H1 (cell line): Measurements from ENCODE around the gene BCKDHB. TPM values are rescaled to one million over a fixed set of nuclear protein-coding genes. Genes with fewer than 3 reads are reported as not detected.

Source experiments
- CTCF ChIA-PET: fragments of 300-600 bp; sonication (Branson Sonifier 250); formaldehyde crosslinking; loops from one replicate; lab custom pipeline; 2021; ENCODE audit not compliant: partially characterized antibody; lab: Charles Lee
- POLR2A ChIA-PET: fragments of 300-600 bp; sonication (Branson Sonifier 250); formaldehyde crosslinking; loops from one replicate; lab custom pipeline; 2021; ENCODE audit warnings: inconsistent platforms; ENCODE audit not compliant: partially characterized antibody; lab: Charles Lee
- DNase-seq, 2 experiments: peaks; one replicate each; pipeline versions ENCODE4 v3.0.0 to v3.0.0-alpha.2; 2010 to 2022; ENCODE audit warnings: low spot score in 2 of 2, low read depth in 1 of 2, mixed read lengths in 1 of 2
- FAIRE-seq: peaks from 2 replicates; lab custom pipeline; 2011; peaks lifted over from hg19 to GRCh38; lab: Jason Lieb, UNC
- H2AFZ ChIP-seq: 2 replicates; pipeline ENCODE4 v1.8.1; 2012; ENCODE audit warnings: low read length, inconsistent platforms
- H2AK5ac ChIP-seq: 2 replicates; pipeline ENCODE4 v1.6.1; 2013; ENCODE audit warnings: low read depth, low read length
- H2BK120ac ChIP-seq: replicated peaks from 2 replicates; pipeline ENCODE3; 2013; ENCODE audit warnings: low read depth, low read length, inconsistent platforms
- H2BK12ac ChIP-seq: 2 replicates; pipeline ENCODE4 v1.6.1; 2013; ENCODE audit warnings: low read depth, low read length
- H2BK15ac ChIP-seq: 2 replicates; pipeline ENCODE4 v1.6.1; 2013; ENCODE audit warnings: low read length
- H2BK20ac ChIP-seq: 2 replicates; pipeline ENCODE4 v1.6.1; 2013; ENCODE audit warnings: low read length
- H2BK5ac ChIP-seq: 2 replicates; pipeline ENCODE4 v1.6.1; 2013; ENCODE audit warnings: low read depth, low read length
- H3K14ac ChIP-seq: 2 replicates; pipeline ENCODE4 v1.6.1; 2013; ENCODE audit warnings: inconsistent platforms; ENCODE audit not compliant: insufficient read length
- H3K18ac ChIP-seq: 2 replicates; pipeline ENCODE4 v1.6.1; 2013; ENCODE audit warnings: low read length; ENCODE audit errors: extremely low read depth
- H3K23ac ChIP-seq: 2 replicates; pipeline ENCODE4 v1.6.1; 2013; ENCODE audit warnings: inconsistent platforms; ENCODE audit not compliant: insufficient read length
- H3K23me2 ChIP-seq: 2 replicates; pipeline ENCODE4 v1.6.1; 2013; ENCODE audit warnings: low read depth, low read length
- H3K27ac ChIP-seq: 2 replicates; pipeline ENCODE4 v1.6.1; 2011; ENCODE audit warnings: low read depth, low read length, inconsistent platforms
- H3K27me3 ChIP-seq, 4 experiments: replicated peaks in 1 of 4; 1 replicate in 1 of 4; 2 replicates in 3 of 4; pipeline versions ENCODE4 v1.6.1 to v1.8.1; 2011 to 2013; ENCODE audit warnings: low read length in 3 of 4, mild to moderate bottlenecking in 3 of 4, inconsistent platforms in 2 of 4, mixed read lengths in 2 of 4, moderate library complexity in 1 of 4; ENCODE audit not compliant: control insufficient read depth in 3 of 4, insufficient read depth in 3 of 4; ENCODE audit errors: extremely low read depth in 1 of 4
- H3K36me3 ChIP-seq, 4 experiments: 2 replicates each; pipeline versions ENCODE4 v1.6.1 to v1.8.1; 2011 to 2013; ENCODE audit warnings: mild to moderate bottlenecking in 4 of 4, low read length in 3 of 4, moderate library complexity in 2 of 4, control low read depth in 1 of 4, inconsistent platforms in 1 of 4; ENCODE audit not compliant: insufficient read depth in 4 of 4, control insufficient read depth in 2 of 4
- H3K4ac ChIP-seq: replicated peaks from 2 replicates; pipeline ENCODE3; 2013; ENCODE audit warnings: low read length, low read depth, mixed read lengths, inconsistent platforms; ENCODE audit not compliant: insufficient read length
- H3K4me1 ChIP-seq, 4 experiments: replicated peaks in 1 of 4; 1 replicate in 1 of 4; 2 replicates in 3 of 4; pipeline versions ENCODE4 v1.6.1 to v1.8.1; 2011 to 2013; ENCODE audit warnings: low read length in 3 of 4, inconsistent platforms in 2 of 4, mixed read lengths in 1 of 4; ENCODE audit not compliant: insufficient read depth in 4 of 4, control insufficient read depth in 3 of 4
- H3K4me2 ChIP-seq, 2 experiments: 2 replicates each; pipeline versions ENCODE4 v1.6.1 to v1.8.1; 2011 to 2013; ENCODE audit warnings: low read depth in 2 of 2, low read length in 2 of 2, control low read depth in 1 of 2, inconsistent platforms in 1 of 2, mild to moderate bottlenecking in 1 of 2; ENCODE audit not compliant: insufficient read depth in 1 of 2
- H3K4me3 ChIP-seq, 4 experiments: fragments of 200-600, 300-600 bp in 1 of 4; sonication (generic), shearing (Covaris generic), sonication (Bioruptor Twin) in 1 of 4; 2 replicates each; pipeline versions ENCODE4 v1.5.1 to v1.8.1; 2011 to 2016; ENCODE audit warnings: low read length in 4 of 4, low read depth in 3 of 4, control low read depth in 2 of 4, inconsistent platforms in 2 of 4, mild to moderate bottlenecking in 2 of 4, mixed read lengths in 1 of 4, moderate library complexity in 1 of 4; ENCODE audit not compliant: insufficient read depth in 2 of 4; ENCODE audit errors: extremely low read depth in 1 of 4
- H3K56ac ChIP-seq: replicated peaks from 2 replicates; pipeline ENCODE3; 2013; ENCODE audit warnings: low read depth, mild to moderate bottlenecking, mixed read lengths, low read length, inconsistent platforms; ENCODE audit not compliant: insufficient read length
- H3K79me1 ChIP-seq: 2 replicates; pipeline ENCODE4 v1.6.1; 2013; ENCODE audit warnings: low read depth, low read length, control low read depth
- H3K79me2 ChIP-seq, 2 experiments: 2 replicates each; pipeline versions ENCODE4 v1.6.1 to v1.8.1; 2012 to 2013; ENCODE audit warnings: low read length in 2 of 2, mild to moderate bottlenecking in 2 of 2, inconsistent platforms in 1 of 2; ENCODE audit not compliant: insufficient read depth in 2 of 2, control insufficient read depth in 1 of 2
- H3K9ac ChIP-seq, 4 experiments: replicated peaks in 1 of 4; 1 replicate in 1 of 4; 2 replicates in 3 of 4; pipeline versions ENCODE4 v1.6.1 to v1.8.1; 2011 to 2013; ENCODE audit warnings: low read depth in 3 of 4, low read length in 3 of 4, control low read depth in 2 of 4, mild to moderate bottlenecking in 2 of 4, moderate library complexity in 2 of 4, inconsistent platforms in 1 of 4; ENCODE audit errors: extremely low read depth in 1 of 4
- H3K9me3 ChIP-seq, 2 experiments: 2 replicates each; pipeline versions ENCODE4 v1.6.1 to v1.8.1; 2012 to 2013; ENCODE audit warnings: mild to moderate bottlenecking in 2 of 2, moderate library complexity in 2 of 2, control low read depth in 1 of 2, inconsistent platforms in 1 of 2, low read depth in 1 of 2, low read length in 1 of 2, mixed read lengths in 1 of 2; ENCODE audit not compliant: insufficient read depth in 2 of 2
- H4K20me1 ChIP-seq, 2 experiments: replicated peaks in 1 of 2; 2 replicates each; pipeline versions ENCODE3 to v1.8.1; 2011 to 2013; ENCODE audit warnings: inconsistent platforms in 2 of 2, low read length in 2 of 2, mild to moderate bottlenecking in 1 of 2; ENCODE audit not compliant: insufficient read depth in 2 of 2, control insufficient read depth in 1 of 2
- H4K5ac ChIP-seq: 2 replicates; pipeline ENCODE4 v1.6.1; 2013; ENCODE audit warnings: low read length, low read depth, mixed read lengths, inconsistent platforms; ENCODE audit not compliant: insufficient read length
- H4K8ac ChIP-seq: 2 replicates; pipeline ENCODE4 v1.8.0; 2013; ENCODE audit warnings: mild to moderate bottlenecking, moderate library complexity, low read length, inconsistent platforms; ENCODE audit not compliant: insufficient read depth; ENCODE audit errors: extremely low read depth
- H4K91ac ChIP-seq: replicated peaks from 2 replicates; pipeline ENCODE3; 2013; ENCODE audit warnings: low read length, mixed read lengths, inconsistent platforms; ENCODE audit not compliant: insufficient read length
- BCL11A ChIP-seq, 2 experiments: IDR thresholded peaks; one replicate each; pipeline ENCODE4 v1.6.1; 2011; ENCODE audit warnings: low read depth in 2 of 2, low read length in 2 of 2, mild to moderate bottlenecking in 2 of 2
- EP300 ChIP-seq, 2 experiments: IDR thresholded peaks; 1 replicate in 1 of 2; 2 replicates in 1 of 2; pipeline ENCODE4 v1.6.1; 2011 to 2012; ENCODE audit warnings: low read depth in 2 of 2, low read length in 2 of 2, mild to moderate bottlenecking in 2 of 2, borderline replicate concordance in 1 of 2, inconsistent platforms in 1 of 2, moderate library complexity in 1 of 2
- EZH2 ChIP-seq: fragments of 200-600 bp; sonication (generic); IDR thresholded peaks from 2 replicates; pipeline ENCODE4 v1.7.1; 2012; ENCODE audit warnings: low read depth, mild to moderate bottlenecking, moderate library complexity, low read length, inconsistent platforms; ENCODE audit not compliant: severe bottlenecking
- POU5F1 ChIP-seq: IDR thresholded peaks from 2 replicates; pipeline ENCODE4 v1.6.1; 2011; ENCODE audit warnings: low read depth, mild to moderate bottlenecking, low read length, moderate library complexity
- RBBP5 ChIP-seq: IDR thresholded peaks from 2 replicates; pipeline ENCODE4 v1.7.1; 2012; ENCODE audit warnings: low read depth, mild to moderate bottlenecking, inconsistent platforms, low read length, moderate library complexity, borderline replicate concordance
- RXRA ChIP-seq: IDR thresholded peaks from 2 replicates; pipeline ENCODE4 v1.6.1; 2011; ENCODE audit warnings: low read depth, mild to moderate bottlenecking, low read length, moderate library complexity; ENCODE audit not compliant: insufficient read depth
- WGBS, 2 experiments: shearing (Covaris generic) in 1 of 2; methylation state at CpG; one replicate each; pipeline versions ENCODE4 v1.1.6 to v1.1.7; 2013 to 2015; ENCODE audit warnings: low lambda C conversion rate in 2 of 2, mixed read lengths in 2 of 2, inconsistent platforms in 1 of 2, low coverage in 1 of 2, missing lambda C conversion rate in 1 of 2; ENCODE audit not compliant: insufficient replicate concordance in 2 of 2, insufficient coverage in 1 of 2, insufficient read length in 1 of 2; ENCODE audit errors: extremely low coverage in 1 of 2, missing lambda C conversion rate in 1 of 2; 5-methylcytosine and 5-hydroxymethylcytosine counted together
- polyA plus RNA-seq, 7 experiments: library from polyadenylated mRNA; depleted of rRNA in 3 of 7; stranded (reverse) in 5 of 7; unstranded in 2 of 7; fragments of >200 nt in 5 of 7; fragments of 200-250 nt in 2 of 7; gene quantifications; 1 replicate in 5 of 7; 2 replicates in 1 of 7; 4 replicates in 1 of 7; pipeline versions ENCODE4 v1.2.1 to v1.2.3, GENCODE V29; 2011 to 2013; ENCODE audit warnings: missing spikeins in 2 of 7, mixed read lengths in 2 of 7
- total RNA-seq: library from RNA; stranded (reverse); fragmentation: NEBNext Ultra II Directional; extraction: Animal tissue kit (Norgen Biotek cat#: 25700); gene quantifications from 2 replicates; pipeline ENCODE4 v1.2.1, GENCODE V29; 2021
- TF ChIP-seq, protein P1 (sequence below): IDR thresholded peaks from 2 replicates; pipeline ENCODE4 v1.6.1; 2012; ENCODE audit warnings: low read length, inconsistent platforms
- TF ChIP-seq, protein P2 (sequence below), 3 experiments: IDR thresholded peaks; 1 replicate in 2 of 3; 2 replicates in 1 of 3; pipeline versions ENCODE4 v1.5.1 to v1.6.1; 2011; ENCODE audit warnings: low read length in 3 of 3, mild to moderate bottlenecking in 3 of 3, inconsistent platforms in 2 of 3, low read depth in 1 of 3, moderate library complexity in 1 of 3; ENCODE audit not compliant: insufficient read depth in 1 of 3; ENCODE audit errors: control extremely low read depth in 1 of 3
- TF ChIP-seq, protein P3 (sequence below): IDR thresholded peaks from 2 replicates; pipeline ENCODE4 v1.6.1; 2012; ENCODE audit warnings: inconsistent platforms

The BCKDHB gene
- total and polyA plus RNA-seq, 2 of the 8 experiments (the other 6 are each of a cell fraction or from before 2014, with no cell fraction given) = 22.1 to 30.8 TPM

DNA sequence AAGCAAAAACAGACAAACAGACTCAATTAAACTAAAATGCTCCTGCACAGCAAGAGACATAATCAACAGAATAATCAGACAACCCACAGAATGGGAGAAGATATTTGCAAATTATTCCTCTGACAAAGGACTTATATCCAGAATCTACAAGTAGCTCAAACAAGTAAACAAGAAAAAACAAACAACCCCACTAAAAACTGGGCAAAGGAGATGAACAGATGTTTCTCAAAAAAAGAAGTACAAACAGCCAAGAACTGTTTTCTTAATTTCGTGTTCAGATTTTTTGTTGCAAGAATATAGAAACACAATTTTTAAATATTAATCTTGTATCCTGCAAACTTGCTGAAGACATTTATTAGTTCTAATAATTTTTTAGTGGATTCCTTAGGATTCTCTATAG, 274.1 kb downstream of the BCKDHB start:
- CTCF ChIA-PET = no interaction called here
- H3K36me3 ChIP-seq = no peaks in the 10 kb centered on the region
- H2BK12ac ChIP-seq = no peak overlapping the region
- no peak overlapping the region for H2AK5ac ChIP-seq
- no peak overlapping the region for H3K23ac ChIP-seq
- no peak overlapping the region for H3K18ac ChIP-seq
- H3K4me1 ChIP-seq = no peaks in the 10 kb centered on the region
- H2BK120ac ChIP-seq = no peak overlapping the region
- H2BK20ac ChIP-seq = no peak overlapping the region
- FAIRE-seq (no peak), DNase-seq (no peak)
- POLR2A ChIA-PET = no interaction called here
- no peaks in the 10 kb centered on the region for H3K9me3 ChIP-seq
- H4K20me1 ChIP-seq = no peaks in the 10 kb centered on the region
- H3K14ac ChIP-seq = no peak overlapping the region
- H3K4me3 ChIP-seq = no peak overlapping the region
- H4K8ac ChIP-seq = no peak overlapping the region
- H2BK15ac ChIP-seq = no peak overlapping the region
- no peak overlapping the region for H4K5ac ChIP-seq
- no peak overlapping the region for H2BK5ac ChIP-seq
- H3K27ac ChIP-seq = no peak overlapping the region
- 88% methylated on average over 1 of the region's 1 CpG; no CpG with 5 or more reads in 1 of the 2 experiments for WGBS, 2 experiments
- H3K4ac ChIP-seq = no peak overlapping the region
- H3K4me2 ChIP-seq = no peak overlapping the region
- no peaks in the 10 kb centered on the region for H3K27me3 ChIP-seq
- H3K56ac ChIP-seq = no peak overlapping the region
- no peaks in the 10 kb centered on the region for H3K79me1 ChIP-seq
- no peak overlapping the region for H3K9ac ChIP-seq
- H2AFZ ChIP-seq = no peak overlapping the region
- no peaks in the 10 kb centered on the region for H3K79me2 ChIP-seq
- no peak overlapping the region for H4K91ac ChIP-seq
- H3K23me2 ChIP-seq = no peaks in the 10 kb centered on the region
- TF ChIP-seq, protein P1, sequence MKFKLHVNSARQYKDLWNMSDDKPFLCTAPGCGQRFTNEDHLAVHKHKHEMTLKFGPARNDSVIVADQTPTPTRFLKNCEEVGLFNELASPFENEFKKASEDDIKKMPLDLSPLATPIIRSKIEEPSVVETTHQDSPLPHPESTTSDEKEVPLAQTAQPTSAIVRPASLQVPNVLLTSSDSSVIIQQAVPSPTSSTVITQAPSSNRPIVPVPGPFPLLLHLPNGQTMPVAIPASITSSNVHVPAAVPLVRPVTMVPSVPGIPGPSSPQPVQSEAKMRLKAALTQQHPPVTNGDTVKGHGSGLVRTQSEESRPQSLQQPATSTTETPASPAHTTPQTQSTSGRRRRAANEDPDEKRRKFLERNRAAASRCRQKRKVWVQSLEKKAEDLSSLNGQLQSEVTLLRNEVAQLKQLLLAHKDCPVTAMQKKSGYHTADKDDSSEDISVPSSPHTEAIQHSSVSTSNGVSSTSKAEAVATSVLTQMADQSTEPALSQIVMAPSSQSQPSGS = no peak
- TF ChIP-seq RXRA (no peak), BCL11A (IDR thresholded peaks at IDR 0.05; ENCODE audit: low read depth in 2 of 2, low read length in 2 of 2) (no peak), EP300 (IDR thresholded peaks at IDR 0.05; ENCODE audit: borderline replicate concordance in 1 of 2, low read depth in 2 of 2, low read length in 2 of 2) (no peak), POU5F1 (no peak), RBBP5 (no peak), EZH2 (no peak)
- TF ChIP-seq, protein P2, sequence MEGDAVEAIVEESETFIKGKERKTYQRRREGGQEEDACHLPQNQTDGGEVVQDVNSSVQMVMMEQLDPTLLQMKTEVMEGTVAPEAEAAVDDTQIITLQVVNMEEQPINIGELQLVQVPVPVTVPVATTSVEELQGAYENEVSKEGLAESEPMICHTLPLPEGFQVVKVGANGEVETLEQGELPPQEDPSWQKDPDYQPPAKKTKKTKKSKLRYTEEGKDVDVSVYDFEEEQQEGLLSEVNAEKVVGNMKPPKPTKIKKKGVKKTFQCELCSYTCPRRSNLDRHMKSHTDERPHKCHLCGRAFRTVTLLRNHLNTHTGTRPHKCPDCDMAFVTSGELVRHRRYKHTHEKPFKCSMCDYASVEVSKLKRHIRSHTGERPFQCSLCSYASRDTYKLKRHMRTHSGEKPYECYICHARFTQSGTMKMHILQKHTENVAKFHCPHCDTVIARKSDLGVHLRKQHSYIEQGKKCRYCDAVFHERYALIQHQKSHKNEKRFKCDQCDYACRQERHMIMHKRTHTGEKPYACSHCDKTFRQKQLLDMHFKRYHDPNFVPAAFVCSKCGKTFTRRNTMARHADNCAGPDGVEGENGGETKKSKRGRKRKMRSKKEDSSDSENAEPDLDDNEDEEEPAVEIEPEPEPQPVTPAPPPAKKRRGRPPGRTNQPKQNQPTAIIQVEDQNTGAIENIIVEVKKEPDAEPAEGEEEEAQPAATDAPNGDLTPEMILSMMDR (IDR thresholded peaks at IDR 0.05; ENCODE audit: control extremely low read depth in 1 of 3, insufficient read depth in 1 of 3, low read depth in 1 of 3, low read length in 3 of 3) = no peak
- TF ChIP-seq, protein P3, sequence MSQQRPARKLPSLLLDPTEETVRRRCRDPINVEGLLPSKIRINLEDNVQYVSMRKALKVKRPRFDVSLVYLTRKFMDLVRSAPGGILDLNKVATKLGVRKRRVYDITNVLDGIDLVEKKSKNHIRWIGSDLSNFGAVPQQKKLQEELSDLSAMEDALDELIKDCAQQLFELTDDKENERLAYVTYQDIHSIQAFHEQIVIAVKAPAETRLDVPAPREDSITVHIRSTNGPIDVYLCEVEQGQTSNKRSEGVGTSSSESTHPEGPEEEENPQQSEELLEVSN = no peak
